Measurements from ENCODE around the gene RAP2A. TPM values are rescaled to one million over a fixed set of nuclear protein-coding genes. Genes with fewer than 3 reads are reported as not detected.

RAP2A gene
- total and polyA plus RNA-seq, 9 of the 15 experiments (the other 6 are each of a cell fraction or from before 2014, with no cell fraction given) = 1.8 to 11.7 (median 5.6) TPM

DNA sequence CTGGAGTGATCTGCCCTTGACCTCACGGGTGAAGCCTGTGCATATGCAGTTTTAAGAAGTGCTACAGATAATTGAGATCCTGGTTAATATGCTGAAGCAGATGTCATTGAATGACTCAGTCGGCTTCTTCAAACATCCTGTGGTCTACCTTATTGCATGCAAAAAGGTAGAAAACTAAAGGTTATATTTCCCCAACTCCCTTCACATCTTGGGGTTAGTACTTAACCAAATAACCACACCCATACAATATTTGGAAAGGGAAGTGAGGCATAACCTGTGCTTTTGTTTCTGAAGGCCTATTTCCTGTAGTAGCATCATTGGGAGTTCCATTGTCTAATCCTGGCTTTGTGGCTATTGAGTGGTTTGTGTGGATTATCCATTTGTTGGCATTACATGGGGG, 58.3 kb downstream of the RAP2A start:
- H3K79me2 ChIP-seq (ENCODE audit: control insufficient read depth, insufficient read depth, low read length) = no peaks in the 10 kb centered on the region
- no peaks in the 10 kb centered on the region for H4K20me1 ChIP-seq (replicated peaks; ENCODE audit: control insufficient read depth, insufficient read depth, low read length)
- intact Hi-C loops (cut with micrococcal nuclease) = no loop called here
- no peak overlapping the region for H3K27ac ChIP-seq (ENCODE audit: extremely low read depth, low read depth, low read length)
- CTCF ChIA-PET (ENCODE audit: low intra/inter-chr PET ratio) = no interaction called here
- H3K9me3 ChIP-seq (replicated peaks; ENCODE audit: control insufficient read depth, insufficient read depth, low read depth, low read length) = no peaks in the 10 kb centered on the region
- H3K27me3 ChIP-seq (ENCODE audit: control insufficient read depth in 2 of 2, insufficient read depth in 2 of 2, low read length in 2 of 2) = peaks cover 0 to 7% of the 10 kb centered on the region in 2 experiments; a peak in 1 of 5 replicates
- H3K9me1 ChIP-seq (ENCODE audit: control insufficient read depth, insufficient read depth, low read length) = no peaks in the 10 kb centered on the region
- no TSS peak for BruUV-seq (replicated peaks)
- H3K36me3 ChIP-seq (ENCODE audit: control insufficient read depth, insufficient read depth, low read length) = no peaks in the 10 kb centered on the region
- H3K4me1 ChIP-seq (replicated peaks in 1 of 2; ENCODE audit: control insufficient read depth in 2 of 2, insufficient read depth in 2 of 2, low read length in 2 of 2) = no peaks in the 10 kb centered on the region
- POLR2A ChIA-PET = no interaction called here
- H3K4me2 ChIP-seq (ENCODE audit: insufficient read depth, low read length) = no peak overlapping the region
- in situ Hi-C loops (cut with MboI) = no loop called here
- no peak overlapping the region for H2AFZ ChIP-seq (ENCODE audit: low read depth, low read length)
- H3K9ac ChIP-seq (ENCODE audit: insufficient read depth in 1 of 2, low read depth in 2 of 2, low read length in 2 of 2) = no peak overlapping the region
- TF ChIP-seq, protein P1, sequence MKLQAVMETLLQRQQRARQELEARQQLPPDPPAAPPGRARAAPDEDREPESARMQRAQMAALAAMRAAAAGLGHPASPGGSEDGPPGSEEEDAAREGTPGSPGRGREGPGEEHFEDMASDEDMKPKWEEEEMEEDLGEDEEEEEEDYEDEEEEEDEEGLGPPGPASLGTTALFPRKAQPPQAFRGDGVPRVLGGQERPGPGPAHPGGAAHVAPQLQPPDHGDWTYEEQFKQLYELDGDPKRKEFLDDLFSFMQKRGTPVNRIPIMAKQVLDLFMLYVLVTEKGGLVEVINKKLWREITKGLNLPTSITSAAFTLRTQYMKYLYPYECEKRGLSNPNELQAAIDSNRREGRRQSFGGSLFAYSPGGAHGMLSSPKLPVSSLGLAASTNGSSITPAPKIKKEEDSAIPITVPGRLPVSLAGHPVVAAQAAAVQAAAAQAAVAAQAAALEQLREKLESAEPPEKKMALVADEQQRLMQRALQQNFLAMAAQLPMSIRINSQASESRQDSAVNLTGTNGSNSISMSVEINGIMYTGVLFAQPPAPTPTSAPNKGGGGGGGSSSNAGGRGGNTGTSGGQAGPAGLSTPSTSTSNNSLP (IDR thresholded peaks at IDR 0.05; ENCODE audit: borderline replicate concordance, low read depth, low read length) = no peak
- TF ChIP-seq BRD4 (IDR thresholded peaks at IDR 0.05) (no peak), TBL1XR1 (IDR thresholded peaks at IDR 0.05; ENCODE audit: low read length in 2 of 2) (no peak), KLF16 (IDR thresholded peaks at IDR 0.05) (no peak), CBFA2T3 (IDR thresholded peaks at IDR 0.05) (no peak), RB1 (IDR thresholded peaks at IDR 0.05; ENCODE audit: low read depth) (no peak), PCBP2 (IDR thresholded peaks at IDR 0.05; ENCODE audit: low read depth, low read length, poor library complexity, severe bottlenecking) (no peak), RCOR1 (IDR thresholded peaks at IDR 0.05; ENCODE audit: borderline replicate concordance in 1 of 2, low read depth in 2 of 2, low read length in 2 of 2) (no peak), ELF2 (CRISPR knock-in tag; IDR thresholded peaks at IDR 0.05) (no peak)
- TF ChIP-seq, protein P2, sequence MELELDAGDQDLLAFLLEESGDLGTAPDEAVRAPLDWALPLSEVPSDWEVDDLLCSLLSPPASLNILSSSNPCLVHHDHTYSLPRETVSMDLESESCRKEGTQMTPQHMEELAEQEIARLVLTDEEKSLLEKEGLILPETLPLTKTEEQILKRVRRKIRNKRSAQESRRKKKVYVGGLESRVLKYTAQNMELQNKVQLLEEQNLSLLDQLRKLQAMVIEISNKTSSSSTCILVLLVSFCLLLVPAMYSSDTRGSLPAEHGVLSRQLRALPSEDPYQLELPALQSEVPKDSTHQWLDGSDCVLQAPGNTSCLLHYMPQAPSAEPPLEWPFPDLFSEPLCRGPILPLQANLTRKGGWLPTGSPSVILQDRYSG (tag; conservative IDR thresholded peaks at IDR 0.05; ENCODE audit: low read depth) = no peak
- TF ChIP-seq, protein P3, sequence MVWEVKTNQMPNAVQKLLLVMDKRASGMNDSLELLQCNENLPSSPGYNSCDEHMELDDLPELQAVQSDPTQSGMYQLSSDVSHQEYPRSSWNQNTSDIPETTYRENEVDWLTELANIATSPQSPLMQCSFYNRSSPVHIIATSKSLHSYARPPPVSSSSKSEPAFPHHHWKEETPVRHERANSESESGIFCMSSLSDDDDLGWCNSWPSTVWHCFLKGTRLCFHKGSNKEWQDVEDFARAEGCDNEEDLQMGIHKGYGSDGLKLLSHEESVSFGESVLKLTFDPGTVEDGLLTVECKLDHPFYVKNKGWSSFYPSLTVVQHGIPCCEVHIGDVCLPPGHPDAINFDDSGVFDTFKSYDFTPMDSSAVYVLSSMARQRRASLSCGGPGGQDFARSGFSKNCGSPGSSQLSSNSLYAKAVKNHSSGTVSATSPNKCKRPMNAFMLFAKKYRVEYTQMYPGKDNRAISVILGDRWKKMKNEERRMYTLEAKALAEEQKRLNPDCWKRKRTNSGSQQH (CRISPR knock-in tag; IDR thresholded peaks at IDR 0.05) = no peak
- FAIRE-seq (no peak), ATAC-seq (no peak), DNase-seq (ENCODE audit: extremely low read depth in 1 of 4, low spot score in 3 of 4) (no peak)
- H3K4me3 ChIP-seq = no peak overlapping the region
- 0% methylated on average over 2 of the region's 2 CpGs for WGBS (ENCODE audit: insufficient coverage, low coverage, missing lambda C conversion rate)
